Measurements from ENCODE around the gene MEAF6. TPM values are rescaled to one million over a fixed set of nuclear protein-coding genes. Genes with fewer than 3 reads are reported as not detected.
A peak's percentile ranks its signal among the peaks of the same experiment; 100 is the strongest.

MEAF6 gene
- total and polyA plus RNA-seq, 2 of the 8 experiments (the other 6 are each of a cell fraction or from before 2014, with no cell fraction given), result 23.0 to 38.8 TPM

GRCh38 chr1:37553927-37554808, 39.6 kb upstream of the MEAF6 start, which contains the start of gene SNIP1:
Gene SNIP1 (minus strand): TSS chr1:37554293. CDS start chr1:37554229, 64 bp downstream.
- ChIA-PET POLR2A (ENCODE audit: partially characterized antibody) (interaction anchor here (1.0 to 2.2 kb wide), 3 partner anchors 27 to 137 kb away, joined by 3 to 7 read pairs (median 4); partner anchors contain the start of genes CDCA8 and GNL2), CTCF (ENCODE audit: partially characterized antibody) (interaction anchor here (1.4 kb wide), 1 partner anchor 98 kb away, joined by 3 read pairs; no protein-coding TSS in a partner anchor)
- Histone ChIP-seq H3K14ac (ENCODE audit: insufficient read length) (no peak within 1 kb of the TSS), H3K18ac (ENCODE audit: extremely low read depth, low read length) (no peak within 1 kb of the TSS), H3K9ac (replicated peaks in 1 of 4; ENCODE audit: extremely low read depth in 1 of 4, low read depth in 3 of 4, low read length in 3 of 4) (peak within 1 kb of the TSS; percentile 85 to 98 (median 87)), H2AFZ (ENCODE audit: low read length) (0 out of 2 replicates have a peak within 1 kb of the TSS, but pooled peaks have one; percentile 80), H3K79me1 (ENCODE audit: low read depth, low read length) (peaks cover 4% of the 10 kb centered on the region; the same call in 1 of the 2 replicates), H3K4ac (replicated peaks; ENCODE audit: insufficient read length, low read depth, low read length) (no peak within 1 kb of the TSS), H2BK20ac (ENCODE audit: low read length) (no peak within 1 kb of the TSS), H4K5ac (ENCODE audit: insufficient read length, low read depth, low read length) (peak within 1 kb of the TSS; percentile 81), H3K4me2 (ENCODE audit: insufficient read depth in 1 of 2, low read depth in 2 of 2, low read length in 2 of 2) (peak within 1 kb of the TSS; percentile 75 to 97), H2BK15ac (ENCODE audit: low read length) (no peak within 1 kb of the TSS), H4K20me1 (replicated peaks in 1 of 2; ENCODE audit: control insufficient read depth in 1 of 2, insufficient read depth in 2 of 2, low read length in 2 of 2) (peaks cover 0 to 7% of the 10 kb centered on the region in 2 experiments), H3K9me3 (ENCODE audit: insufficient read depth in 2 of 2, low read depth in 1 of 2, low read length in 1 of 2) (0 out of 4 replicates have a peak, but pooled peaks cover 0 to 2% of the 10 kb centered on the region in 2 experiments), H2BK12ac (ENCODE audit: low read depth, low read length) (no peak within 1 kb of the TSS), H4K91ac (replicated peaks; ENCODE audit: insufficient read length, low read length) (no peak within 1 kb of the TSS), H3K79me2 (ENCODE audit: control insufficient read depth in 1 of 2, insufficient read depth in 2 of 2, low read length in 2 of 2) (peaks cover 8 to 16% of the 10 kb centered on the region in 2 experiments; a peak in 3 of 4 replicates), H3K36me3 (ENCODE audit: control insufficient read depth in 2 of 4, insufficient read depth in 4 of 4, low read length in 3 of 4) (peaks cover 0 to 6% (median 0%) of the 10 kb centered on the region in 4 experiments; a peak in 2 of 8 replicates), H3K23me2 (ENCODE audit: low read depth, low read length) (peaks cover 6% of the 10 kb centered on the region; the same call in 1 of the 2 replicates), H2AK5ac (ENCODE audit: low read depth, low read length) (no peak within 1 kb of the TSS), H2BK120ac (replicated peaks; ENCODE audit: low read depth, low read length) (no peak within 1 kb of the TSS), H3K27ac (ENCODE audit: low read depth, low read length) (peak within 1 kb of the TSS; percentile 80; the same call in 1 of the 2 replicates), H3K27me3 (replicated peaks in 1 of 4; ENCODE audit: control insufficient read depth in 3 of 4, extremely low read depth in 1 of 4, insufficient read depth in 3 of 4, low read length in 3 of 4) (no peaks in the 10 kb centered on the region), H3K4me1 (replicated peaks in 1 of 4; ENCODE audit: control insufficient read depth in 3 of 4, insufficient read depth in 4 of 4, low read length in 3 of 4) (peaks cover 3 to 13% (median 5%) of the 10 kb centered on the region in 4 experiments), H3K56ac (replicated peaks; ENCODE audit: insufficient read length, low read depth, low read length) (peak within 1 kb of the TSS; percentile 33), H4K8ac (ENCODE audit: extremely low read depth, insufficient read depth, low read length) (peak within 1 kb of the TSS; percentile 99), H2BK5ac (ENCODE audit: low read depth, low read length) (peak within 1 kb of the TSS; percentile 96), H3K23ac (ENCODE audit: insufficient read length) (no peak within 1 kb of the TSS), H3K4me3 (ENCODE audit: extremely low read depth in 1 of 4, insufficient read depth in 2 of 4, low read depth in 3 of 4, low read length in 4 of 4) (peak within 1 kb of the TSS; percentile 67 to 92 (median 82))
- FAIRE-seq (no peak), DNase-seq (ENCODE audit: low read depth in 1 of 2, low spot score in 2 of 2) (peak; percentile 46 to 92)
- 17% methylated on average over 50 of the region's 54 CpGs; no CpG with 5 or more reads in 1 of the 2 experiments for WGBS, 2 experiments (ENCODE audit: extremely low coverage in 1 of 2, insufficient coverage in 1 of 2, insufficient read length in 1 of 2, insufficient replicate concordance in 2 of 2, low coverage in 1 of 2, low lambda C conversion rate in 2 of 2, missing lambda C conversion rate in 1 of 2)
- TF ChIP-seq HDAC6 (IDR thresholded peaks at IDR 0.05; ENCODE audit: low read depth, low read length) (no peak), MAFK (IDR thresholded peaks at IDR 0.05; ENCODE audit: low read depth, low read length) (no peak), JUND (IDR thresholded peaks at IDR 0.05; ENCODE audit: low read length) (no peak), SP4 (IDR thresholded peaks at IDR 0.05; ENCODE audit: low read length) (peak; percentile 54; the same call in 1 of the 2 replicates)
